Measurements from ENCODE around the gene ZMPSTE24. TPM values are rescaled to one million over a fixed set of nuclear protein-coding genes. Genes with fewer than 3 reads are reported as not detected.

ZMPSTE24 gene
- total RNA-seq, 4 donors from 2014 or later: 3.4 to 40.8 (median 23.7) TPM

DNA sequence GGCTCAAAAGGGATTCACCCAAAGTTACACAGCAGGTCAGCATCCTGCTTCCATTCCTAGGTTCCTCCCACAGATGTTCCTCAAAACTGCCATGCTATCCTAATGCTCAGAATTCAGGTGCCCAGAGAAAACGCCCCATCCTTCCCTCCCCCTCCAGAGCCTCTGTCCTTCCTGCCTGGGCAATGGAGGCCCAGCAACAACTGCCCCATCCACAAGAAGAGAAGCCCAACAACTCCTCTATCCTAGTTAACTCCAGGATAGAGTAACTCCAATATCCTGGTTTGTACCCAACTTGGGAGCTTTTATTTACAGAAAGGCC is 42.2 kb downstream of the ZMPSTE24 start:
- in situ Hi-C loops (cut with MboI; ENCODE audit: low pct_ligation_motif_present in 1 of 4, low pct_unique_long_range_greater_than_20kb in 1 of 4, low sequenced_read_pairs in 3 of 4) (no loop called here), intact Hi-C loops (cut with DNase I; ENCODE audit: low total_unique reads) (no loop called here)
- WGBS, 2 donors (ENCODE audit: low coverage in 1 of 2): 85% methylated on average over 1 of the region's 1 CpG; no CpG with 5 or more reads in 1 of the 2 donors
- Histone ChIP-seq H3K36me3 (no peaks in the 10 kb centered on the region), H3K27me3 (no peaks in the 10 kb centered on the region), H3K4me1 (no peaks in the 10 kb centered on the region), H3K4me3 (no peak overlapping the region), H3K27ac (no peak overlapping the region), H3K9me3 (no peaks in the 10 kb centered on the region)
- TF ChIP-seq POLR2AphosphoS5 (IDR thresholded peaks at IDR 0.05) (no peak), EP300 (IDR thresholded peaks at IDR 0.05; ENCODE audit: low read depth) (no peak), CTCF (IDR thresholded peaks at IDR 0.05) (no peak), POLR2A (IDR thresholded peaks at IDR 0.05) (no peak)
- no peak for DNase-seq

DNA sequence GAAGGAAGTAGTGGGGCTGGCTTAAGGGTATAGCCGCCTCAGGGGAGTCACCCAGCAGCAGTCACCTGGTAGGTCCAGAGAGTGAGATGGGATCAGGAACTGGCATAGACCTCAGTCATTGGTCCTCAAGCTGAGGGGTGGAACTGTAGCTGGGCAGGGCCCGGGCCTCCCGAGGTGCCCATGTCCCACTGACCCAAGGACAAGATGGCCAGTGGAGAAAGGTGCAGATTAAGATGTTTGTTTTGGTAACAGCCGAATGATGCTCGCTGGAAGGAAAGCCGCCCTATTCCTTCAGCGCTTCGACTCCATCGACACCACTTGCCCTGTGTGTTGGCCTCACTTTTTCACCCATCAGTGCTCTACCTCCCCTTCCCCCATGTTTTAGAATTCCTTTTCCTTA is 42.6 kb downstream of the ZMPSTE24 start:
- no peak overlapping the region for H3K27ac ChIP-seq
- H3K9me3 ChIP-seq: no peaks in the 10 kb centered on the region
- no peak for TF ChIP-seq CTCF (IDR thresholded peaks at IDR 0.05)
- no peak for TF ChIP-seq POLR2AphosphoS5 (IDR thresholded peaks at IDR 0.05)
- no peak for TF ChIP-seq EP300 (IDR thresholded peaks at IDR 0.05; ENCODE audit: low read depth)
- TF ChIP-seq POLR2A (IDR thresholded peaks at IDR 0.05): no peak
- in situ Hi-C loops (cut with MboI; ENCODE audit: low pct_ligation_motif_present in 1 of 4, low pct_unique_long_range_greater_than_20kb in 1 of 4, low sequenced_read_pairs in 3 of 4) (no loop called here), intact Hi-C loops (cut with DNase I; ENCODE audit: low total_unique reads) (no loop called here)
- no peaks in the 10 kb centered on the region for H3K36me3 ChIP-seq
- no peak for DNase-seq
- H3K4me3 ChIP-seq: no peak overlapping the region
- H3K27me3 ChIP-seq: no peaks in the 10 kb centered on the region
- WGBS, 2 donors (ENCODE audit: low coverage in 1 of 2): 86 to 89% methylated on average over 1 to 9 of the region's 9 CpGs
- H3K4me1 ChIP-seq: no peaks in the 10 kb centered on the region

GRCh38 chr1:40301066-40301465 is 43.0 kb downstream of the ZMPSTE24 start:
- H3K4me3 ChIP-seq: no peak overlapping the region
- intact Hi-C loops (cut with DNase I; ENCODE audit: low total_unique reads): no loop called here
- H3K36me3 ChIP-seq: no peaks in the 10 kb centered on the region
- no peaks in the 10 kb centered on the region for H3K9me3 ChIP-seq
- no peak overlapping the region for H3K27ac ChIP-seq
- no peak for DNase-seq
- no peaks in the 10 kb centered on the region for H3K4me1 ChIP-seq
- in situ Hi-C loops (cut with MboI; ENCODE audit: low pct_ligation_motif_present in 1 of 4, low pct_unique_long_range_greater_than_20kb in 1 of 4, low sequenced_read_pairs in 3 of 4): no loop called here
- H3K27me3 ChIP-seq: no peaks in the 10 kb centered on the region
- TF ChIP-seq POLR2A (IDR thresholded peaks at IDR 0.05): no peak
- TF ChIP-seq CTCF (IDR thresholded peaks at IDR 0.05): no peak
- TF ChIP-seq EP300 (IDR thresholded peaks at IDR 0.05; ENCODE audit: low read depth): no peak
- no peak for TF ChIP-seq POLR2AphosphoS5 (IDR thresholded peaks at IDR 0.05)
- WGBS, 2 donors (ENCODE audit: low coverage in 1 of 2): 93% methylated on average over 10 of the region's 10 CpGs; no CpG with 5 or more reads in 1 of the 2 donors

DNA sequence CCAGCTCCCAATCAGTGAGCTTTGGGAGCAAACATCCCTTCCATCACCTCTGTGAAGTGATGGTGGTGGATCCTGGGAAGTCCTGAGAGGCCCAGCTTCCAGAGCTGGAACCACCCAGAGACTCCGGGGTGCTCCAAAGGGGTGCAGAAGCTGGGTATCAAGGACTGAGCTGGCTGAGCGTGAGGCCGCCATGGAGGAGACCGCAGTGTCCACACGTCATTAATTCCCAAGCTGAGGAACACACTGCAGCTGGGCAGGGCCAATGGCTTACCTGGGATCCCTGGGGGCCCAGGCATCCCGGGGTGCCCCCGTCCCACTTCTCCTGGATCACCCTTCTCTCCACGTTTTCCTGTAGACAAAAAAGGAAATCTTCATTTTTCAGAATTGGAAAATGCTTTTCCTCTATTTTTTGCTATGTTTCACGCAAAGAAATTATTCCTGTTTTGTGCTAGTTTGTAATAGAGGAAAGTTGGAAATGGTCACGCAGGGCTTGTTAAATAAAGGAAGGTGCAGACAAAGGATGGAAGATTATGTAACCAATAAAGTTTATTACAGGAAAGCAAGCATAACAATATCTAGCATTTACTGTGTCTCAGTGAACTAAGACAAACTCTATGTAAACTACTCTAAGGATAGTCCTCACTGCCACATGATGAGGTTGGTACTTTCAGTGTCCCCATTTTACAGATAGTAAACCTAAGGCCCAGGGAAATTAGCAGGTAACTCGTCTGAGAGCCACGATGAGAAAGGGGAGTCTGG is 43.7 kb downstream of the ZMPSTE24 start:
- TF ChIP-seq POLR2AphosphoS5 (IDR thresholded peaks at IDR 0.05): no peak
- no peak for TF ChIP-seq CTCF (IDR thresholded peaks at IDR 0.05)
- TF ChIP-seq EP300 (IDR thresholded peaks at IDR 0.05; ENCODE audit: low read depth): no peak
- TF ChIP-seq POLR2A (IDR thresholded peaks at IDR 0.05): no peak
- Histone ChIP-seq H3K9me3 (no peaks in the 10 kb centered on the region), H3K27me3 (no peaks in the 10 kb centered on the region), H3K4me1 (no peaks in the 10 kb centered on the region), H3K36me3 (no peaks in the 10 kb centered on the region), H3K4me3 (no peak overlapping the region), H3K27ac (no peak overlapping the region)
- in situ Hi-C loops (cut with MboI; ENCODE audit: low pct_ligation_motif_present in 1 of 4, low pct_unique_long_range_greater_than_20kb in 1 of 4, low sequenced_read_pairs in 3 of 4) (no loop called here), intact Hi-C loops (cut with DNase I; ENCODE audit: low total_unique reads) (no loop called here)
- 86 to 89% methylated on average over 3 to 11 of the region's 12 CpGs for WGBS, 2 donors (ENCODE audit: low coverage in 1 of 2)
- DNase-seq: no peak
